ENCODE results near the gene PMS1.

PMS1 gene

DNA sequence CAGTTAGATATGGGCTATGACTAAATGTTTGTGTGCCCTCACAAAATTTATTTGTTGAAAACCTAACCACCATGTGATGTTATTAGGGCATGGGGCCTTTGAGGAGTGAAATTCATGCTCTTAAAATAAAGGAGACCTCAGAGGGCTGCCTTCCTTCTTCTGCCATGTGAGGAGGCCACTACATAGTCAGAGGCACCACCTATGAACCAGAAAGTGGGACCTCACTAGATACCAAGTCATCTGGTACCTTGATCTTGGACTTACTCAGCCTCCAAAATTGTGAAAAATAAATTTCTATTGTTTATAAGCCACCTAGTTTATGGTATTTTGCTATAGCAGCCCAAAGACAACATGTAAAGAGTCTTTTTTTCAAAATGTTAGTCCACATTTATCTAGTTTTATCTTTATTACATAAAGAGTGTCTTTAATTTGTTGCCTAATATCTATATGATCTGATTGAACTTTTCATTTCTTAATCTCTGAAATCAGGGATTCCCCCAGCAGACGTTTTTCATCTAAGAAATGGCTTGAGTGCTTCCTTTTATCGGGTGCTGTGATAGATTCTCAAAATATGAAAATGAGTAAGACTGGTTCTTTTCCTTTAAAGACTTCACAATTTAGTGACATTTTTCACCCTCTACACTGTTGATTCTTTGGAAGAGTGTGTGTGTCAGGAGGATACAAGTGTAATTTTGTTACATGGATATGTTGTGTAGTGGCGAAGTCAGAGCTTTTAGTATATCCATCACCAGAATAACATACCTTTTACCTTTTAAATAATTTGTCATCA, 34.2 kb downstream of the PMS1 start:
- TF ChIP-seq, protein P1, sequence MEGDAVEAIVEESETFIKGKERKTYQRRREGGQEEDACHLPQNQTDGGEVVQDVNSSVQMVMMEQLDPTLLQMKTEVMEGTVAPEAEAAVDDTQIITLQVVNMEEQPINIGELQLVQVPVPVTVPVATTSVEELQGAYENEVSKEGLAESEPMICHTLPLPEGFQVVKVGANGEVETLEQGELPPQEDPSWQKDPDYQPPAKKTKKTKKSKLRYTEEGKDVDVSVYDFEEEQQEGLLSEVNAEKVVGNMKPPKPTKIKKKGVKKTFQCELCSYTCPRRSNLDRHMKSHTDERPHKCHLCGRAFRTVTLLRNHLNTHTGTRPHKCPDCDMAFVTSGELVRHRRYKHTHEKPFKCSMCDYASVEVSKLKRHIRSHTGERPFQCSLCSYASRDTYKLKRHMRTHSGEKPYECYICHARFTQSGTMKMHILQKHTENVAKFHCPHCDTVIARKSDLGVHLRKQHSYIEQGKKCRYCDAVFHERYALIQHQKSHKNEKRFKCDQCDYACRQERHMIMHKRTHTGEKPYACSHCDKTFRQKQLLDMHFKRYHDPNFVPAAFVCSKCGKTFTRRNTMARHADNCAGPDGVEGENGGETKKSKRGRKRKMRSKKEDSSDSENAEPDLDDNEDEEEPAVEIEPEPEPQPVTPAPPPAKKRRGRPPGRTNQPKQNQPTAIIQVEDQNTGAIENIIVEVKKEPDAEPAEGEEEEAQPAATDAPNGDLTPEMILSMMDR (IDR thresholded peaks at IDR 0.05; ENCODE audit: borderline replicate concordance, insufficient read depth, low read depth, low read length): no peak
- no peak overlapping the region for H3K4me3 ChIP-seq (ENCODE audit: low read depth, low read length)

DNA sequence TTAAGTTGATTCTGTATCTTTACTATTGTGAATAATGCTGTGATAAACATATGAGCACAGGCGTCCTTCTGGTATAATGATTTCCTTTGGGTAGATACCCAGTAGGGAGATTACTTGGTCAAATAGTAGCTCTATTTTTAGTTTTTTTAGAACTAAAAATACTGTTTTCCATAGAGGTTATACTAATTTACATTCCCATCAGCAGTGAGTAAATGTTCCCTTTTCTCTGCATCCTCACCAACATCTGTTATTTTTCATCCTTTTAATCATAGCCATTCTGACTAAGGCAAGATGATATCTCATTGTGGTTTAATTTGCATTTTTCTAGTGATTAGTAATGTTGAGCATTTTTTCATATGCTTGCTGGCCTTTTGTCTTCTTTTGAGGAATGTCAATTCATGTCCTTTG, 35.1 kb downstream of the PMS1 start:
- no peak overlapping the region for H3K4me3 ChIP-seq (ENCODE audit: low read depth, low read length)
- TF ChIP-seq, protein P1 (IDR thresholded peaks at IDR 0.05; ENCODE audit: borderline replicate concordance, insufficient read depth, low read depth, low read length): no peak

DNA sequence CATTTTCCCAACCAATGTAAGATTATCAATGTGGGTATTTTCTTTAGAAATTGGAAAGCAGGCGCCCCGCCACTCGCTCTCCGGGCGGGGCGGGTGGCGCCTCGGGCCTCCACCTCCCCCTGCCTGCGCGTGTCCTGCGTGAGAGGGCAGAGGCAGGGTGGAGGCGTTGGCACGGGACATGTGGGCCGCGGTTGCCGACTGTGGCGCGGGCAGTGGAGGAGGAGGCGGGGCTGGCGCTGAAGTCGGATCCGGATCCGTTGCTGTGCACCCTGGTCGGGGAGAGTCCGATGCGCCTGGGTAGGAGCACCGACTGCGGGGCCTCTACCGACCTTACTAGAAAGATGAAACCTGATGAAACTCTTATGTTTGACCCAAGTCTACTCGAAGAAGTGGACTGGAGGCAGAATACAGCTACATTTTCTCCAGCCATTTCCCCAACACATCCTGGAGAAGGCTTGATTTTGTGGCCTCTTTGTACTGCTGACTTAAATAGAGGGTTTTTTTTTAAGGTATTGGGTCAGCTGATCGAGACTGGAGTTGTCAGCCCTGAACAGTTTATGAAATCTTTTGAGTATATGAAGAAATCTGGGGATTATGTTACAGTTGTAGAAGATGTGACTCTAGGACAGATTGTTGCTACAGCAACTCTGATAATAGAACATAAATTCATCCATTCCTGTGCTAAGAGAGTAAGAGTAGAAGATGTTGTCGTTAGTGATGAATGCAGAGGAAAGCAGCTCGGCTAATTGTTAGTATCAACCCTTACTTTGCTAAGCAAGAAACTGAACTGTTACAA, 37.9 kb downstream of the PMS1 start:
- TF ChIP-seq, protein P1 (IDR thresholded peaks at IDR 0.05; ENCODE audit: borderline replicate concordance, insufficient read depth, low read depth, low read length): no peak
- H3K4me3 ChIP-seq (ENCODE audit: low read depth, low read length): no peak overlapping the region

DNA sequence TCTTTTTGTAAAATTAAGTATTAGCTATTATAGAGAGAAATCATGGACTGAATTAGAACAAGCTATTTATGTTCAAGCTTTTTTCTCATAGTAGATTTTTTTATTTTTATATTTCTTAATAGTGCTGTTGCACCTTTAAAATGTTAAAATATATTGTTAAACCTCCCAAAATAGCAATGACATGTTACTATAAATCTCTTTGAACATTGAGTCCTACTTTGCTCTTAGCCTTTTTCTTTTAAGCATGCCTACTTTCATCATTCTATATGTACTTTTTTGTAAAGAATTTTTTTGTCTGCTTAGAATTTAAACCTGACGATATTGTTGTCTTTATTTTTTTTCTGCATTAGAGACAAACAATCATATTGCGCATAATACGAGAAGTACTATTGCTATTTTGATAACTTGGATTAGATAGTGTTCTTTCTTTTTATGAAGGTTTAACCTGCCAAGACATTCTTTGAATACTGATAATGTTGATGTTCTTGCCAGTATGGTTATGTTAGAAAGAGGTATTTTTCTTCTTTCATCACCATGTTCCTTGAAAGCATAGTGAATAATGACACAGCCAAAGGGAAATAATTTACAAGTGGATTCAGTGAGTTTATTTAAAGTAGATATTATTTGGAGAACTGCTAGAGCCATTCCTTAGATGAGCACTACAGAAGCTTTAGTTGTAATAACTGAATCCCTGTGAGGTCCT, 40.6 kb downstream of the PMS1 start:
- H3K4me3 ChIP-seq (ENCODE audit: low read depth, low read length): no peak overlapping the region
- TF ChIP-seq, protein P1 (IDR thresholded peaks at IDR 0.05; ENCODE audit: borderline replicate concordance, insufficient read depth, low read depth, low read length): no peak

DNA sequence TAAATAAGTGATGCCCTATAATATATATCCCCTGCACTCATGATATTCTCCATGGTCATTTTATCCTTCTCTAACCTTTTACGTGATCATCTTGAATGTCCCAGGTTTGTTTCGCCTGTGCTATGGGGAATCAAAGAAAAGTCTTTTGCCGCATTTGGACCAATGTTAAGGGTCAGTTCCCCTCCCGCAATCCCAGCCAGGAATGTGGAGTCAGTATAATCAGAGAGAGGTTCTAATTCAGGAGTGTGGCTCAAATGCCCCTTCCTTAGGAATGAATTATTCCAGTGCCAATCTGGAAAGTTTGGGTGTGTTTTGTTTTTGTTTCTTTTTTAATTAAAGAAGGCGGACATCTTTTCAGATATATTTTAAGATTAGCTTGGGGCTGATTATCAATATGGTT, 41.8 kb downstream of the PMS1 start:
- TF ChIP-seq, protein P1 (IDR thresholded peaks at IDR 0.05; ENCODE audit: borderline replicate concordance, insufficient read depth, low read depth, low read length): no peak
- H3K4me3 ChIP-seq (ENCODE audit: low read depth, low read length): no peak overlapping the region

DNA sequence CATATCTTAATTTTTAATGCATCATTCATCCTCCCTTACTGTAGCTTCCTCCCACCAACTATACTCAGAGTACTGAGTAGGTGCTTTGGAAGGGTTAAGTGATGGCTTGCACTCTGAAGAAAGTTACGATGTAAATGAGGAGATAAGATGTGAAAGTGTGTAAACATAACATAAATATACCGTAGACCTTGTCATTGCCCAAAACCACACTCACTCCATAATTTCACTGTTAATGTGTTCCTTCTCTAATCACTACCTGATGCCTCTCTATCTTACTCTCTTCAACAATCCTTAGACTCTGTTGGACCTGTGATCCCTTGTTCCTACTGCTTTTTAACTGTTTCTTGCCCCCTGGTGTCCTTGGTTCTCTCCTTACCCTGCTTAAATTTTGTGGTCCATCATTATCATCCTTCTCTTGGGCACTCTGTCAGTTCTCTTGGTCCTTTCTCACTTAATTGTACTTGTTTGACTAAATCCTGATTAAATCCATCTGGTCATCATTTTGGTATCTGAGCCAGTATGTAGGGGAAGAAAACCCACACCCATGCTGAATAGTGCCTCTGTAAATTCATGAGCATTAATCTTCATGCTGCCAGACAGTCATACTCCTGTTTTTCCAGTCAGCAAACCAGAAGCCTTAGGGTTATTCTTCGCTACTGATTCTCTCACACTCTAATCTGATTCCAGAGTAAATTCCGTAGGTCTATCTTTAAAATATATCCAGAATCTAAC, 45.0 kb downstream of the PMS1 start:
- TF ChIP-seq, protein P1 (IDR thresholded peaks at IDR 0.05; ENCODE audit: borderline replicate concordance, insufficient read depth, low read depth, low read length): no peak
- H3K4me3 ChIP-seq (ENCODE audit: low read depth, low read length): no peak overlapping the region

Data from GM12875 (cell line).